SK-N-SH treated with all-trans-retinoic acid at 6 μM for 48 hours (cell line): ENCODE results near the gene OCSTAMP.

Experiments used
- CREB5 ChIP-seq: fragments of 250-450 bp; sonication (Bioruptor Pico); IDR thresholded peaks from 2 replicates; pipeline ENCODE4 v1.5.1; 2020; ENCODE audit warnings: low read depth, mild to moderate bottlenecking, moderate library complexity
- ZFP30 ChIP-seq: fragments of 450-650 bp; formaldehyde crosslinking; IDR thresholded peaks from 2 replicates; pipeline ENCODE4 v1.5.0; 2022; ENCODE audit warnings: mild to moderate bottlenecking, moderate library complexity
- TF ChIP-seq, protein P1 (sequence below): fragments of 250-450 bp; sonication (Bioruptor Pico); IDR thresholded peaks from 2 replicates; pipeline ENCODE4 v1.8.0; 2020; ENCODE audit warnings: mild to moderate bottlenecking, moderate library complexity, borderline replicate concordance

GRCh38 chr20:46584508-46584907, 34.1 kb upstream of the OCSTAMP start:
- TF ChIP-seq, protein P1, sequence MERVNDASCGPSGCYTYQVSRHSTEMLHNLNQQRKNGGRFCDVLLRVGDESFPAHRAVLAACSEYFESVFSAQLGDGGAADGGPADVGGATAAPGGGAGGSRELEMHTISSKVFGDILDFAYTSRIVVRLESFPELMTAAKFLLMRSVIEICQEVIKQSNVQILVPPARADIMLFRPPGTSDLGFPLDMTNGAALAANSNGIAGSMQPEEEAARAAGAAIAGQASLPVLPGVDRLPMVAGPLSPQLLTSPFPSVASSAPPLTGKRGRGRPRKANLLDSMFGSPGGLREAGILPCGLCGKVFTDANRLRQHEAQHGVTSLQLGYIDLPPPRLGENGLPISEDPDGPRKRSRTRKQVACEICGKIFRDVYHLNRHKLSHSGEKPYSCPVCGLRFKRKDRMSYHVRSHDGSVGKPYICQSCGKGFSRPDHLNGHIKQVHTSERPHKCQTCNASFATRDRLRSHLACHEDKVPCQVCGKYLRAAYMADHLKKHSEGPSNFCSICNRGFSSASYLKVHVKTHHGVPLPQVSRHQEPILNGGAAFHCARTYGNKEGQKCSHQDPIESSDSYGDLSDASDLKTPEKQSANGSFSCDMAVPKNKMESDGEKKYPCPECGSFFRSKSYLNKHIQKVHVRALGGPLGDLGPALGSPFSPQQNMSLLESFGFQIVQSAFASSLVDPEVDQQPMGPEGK (CRISPR knock-in tag) = no peak
- no peak for TF ChIP-seq ZFP30 (CRISPR knock-in tag)
- TF ChIP-seq CREB5 (CRISPR knock-in tag) = no peak
